Activated CD4-positive, alpha-beta T cell treated with anti-CD3 and anti-CD28 coated beads, Interleukin-2, amount 10 ng/mL, durations not matched to agents 24 days and 14 days (primary cell): ENCODE results near the gene SPINT1. TPM values are rescaled to one million over a fixed set of nuclear protein-coding genes. Genes with fewer than 3 reads are reported as not detected.

Source experiments
- DNase-seq: peaks from one replicate; pipeline ENCODE4 v3.0.0; 2022
- H3K27ac Mint-ChIP-seq: one replicate; pipeline ENCODE4 v1.8.0; 2022; ENCODE audit warnings: mild to moderate bottlenecking, mixed read lengths
- H3K27me3 Mint-ChIP-seq: one replicate; pipeline ENCODE4 v1.8.0; 2022; ENCODE audit warnings: mixed read lengths
- H3K36me3 Mint-ChIP-seq: one replicate; pipeline ENCODE4 v1.8.0; 2022; ENCODE audit warnings: low read depth, mild to moderate bottlenecking, mixed read lengths
- H3K4me1 Mint-ChIP-seq: one replicate; pipeline ENCODE4 v1.8.0; 2021; ENCODE audit warnings: mixed read lengths
- H3K4me3 Mint-ChIP-seq: one replicate; pipeline ENCODE4 v1.8.0; 2022; ENCODE audit warnings: mild to moderate bottlenecking, moderate library complexity, mixed read lengths
- H3K9me3 Mint-ChIP-seq: one replicate; pipeline ENCODE4 v1.8.0; 2021; ENCODE audit warnings: mixed read lengths
- intact Hi-C: fragments of 100-400 bp; cut with micrococcal nuclease; formaldehyde crosslinking; loops from one replicate; pipeline ENCODE4 v1.15.1; 2023
- total RNA-seq: library from RNA; stranded (reverse); gene quantifications from 2 replicates; pipeline ENCODE4 v1.2.3, GENCODE V29; 2022

SPINT1 gene
- total RNA-seq, 1 donor from 2014 or later, result 12.9 TPM

GRCh38 chr15:40843261-40843884 lies 475 bp upstream of the SPINT1 start:
- peak overlapping the region; percentile 56 for H3K27ac Mint-ChIP-seq
- H3K36me3 Mint-ChIP-seq, result peaks cover 3% of the 10 kb centered on the region
- peaks cover 19% of the 10 kb centered on the region for H3K27me3 Mint-ChIP-seq
- intact Hi-C loops, result no loop called here
- H3K4me3 Mint-ChIP-seq, result peak overlapping the region; percentile 79
- H3K9me3 Mint-ChIP-seq, result no peaks in the 10 kb centered on the region
- DNase-seq, result no peak
- peaks cover 27% of the 10 kb centered on the region for H3K4me1 Mint-ChIP-seq

- peaks cover 19% of the 10 kb centered on the region for H3K27me3 Mint-ChIP-seq
- peaks cover 27% of the 10 kb centered on the region for H3K4me1 Mint-ChIP-seq
- intact Hi-C loops, result loop anchor here (1.0 kb wide), 1 partner anchor 48 kb away; no protein-coding TSS in a partner anchor
- peaks cover 3% of the 10 kb centered on the region for H3K36me3 Mint-ChIP-seq
- no peaks in the 10 kb centered on the region for H3K9me3 Mint-ChIP-seq
- no peak for DNase-seq
- peak overlapping the region; percentile 18 for H3K27ac Mint-ChIP-seq
- H3K4me3 Mint-ChIP-seq, result peak overlapping the region; percentile 90
Observed at GRCh38 chr15:40844696-40845030, 815 bp downstream of the SPINT1 start.

GRCh38 chr15:40845036-40845435 lies 1.2 kb downstream of the SPINT1 start:
- peaks cover 19% of the 10 kb centered on the region for H3K27me3 Mint-ChIP-seq
- intact Hi-C loops, result no loop called here
- peaks cover 27% of the 10 kb centered on the region for H3K4me1 Mint-ChIP-seq
- H3K4me3 Mint-ChIP-seq, result peak overlapping the region; percentile 90
- H3K9me3 Mint-ChIP-seq, result no peaks in the 10 kb centered on the region
- peaks cover 3% of the 10 kb centered on the region for H3K36me3 Mint-ChIP-seq
- DNase-seq, result no peak
- peak overlapping the region; percentile 18 for H3K27ac Mint-ChIP-seq

GRCh38 chr15:40845511-40846284 lies 1.9 kb downstream of the SPINT1 start:
- intact Hi-C loops, result no loop called here
- DNase-seq, result no peak
- Mint-ChIP-seq H3K4me3 (peak overlapping the region; percentile 47), H3K27me3 (peaks cover 19% of the 10 kb centered on the region), H3K36me3 (peaks cover 3% of the 10 kb centered on the region), H3K9me3 (no peaks in the 10 kb centered on the region), H3K27ac (no peak overlapping the region), H3K4me1 (peaks cover 27% of the 10 kb centered on the region)

- no peak for DNase-seq
- Mint-ChIP-seq H3K27ac (peak overlapping the region; percentile 2), H3K36me3 (peaks cover 3% of the 10 kb centered on the region), H3K4me3 (peak overlapping the region; percentile 17), H3K4me1 (peaks cover 27% of the 10 kb centered on the region), H3K27me3 (peaks cover 14% of the 10 kb centered on the region), H3K9me3 (no peaks in the 10 kb centered on the region)
- intact Hi-C loops, result no loop called here
Observed at GRCh38 chr15:40846841-40847222, 3.0 kb downstream of the SPINT1 start.

- peaks cover 27% of the 10 kb centered on the region for H3K4me1 Mint-ChIP-seq
- intact Hi-C loops, result no loop called here
- H3K36me3 Mint-ChIP-seq, result peaks cover 3% of the 10 kb centered on the region
- peaks cover 11% of the 10 kb centered on the region for H3K27me3 Mint-ChIP-seq
- DNase-seq, result peak; percentile 67
- H3K9me3 Mint-ChIP-seq, result no peaks in the 10 kb centered on the region
- peak overlapping the region; percentile 2 for H3K27ac Mint-ChIP-seq
- peak overlapping the region; percentile 17 for H3K4me3 Mint-ChIP-seq
Observed at GRCh38 chr15:40847223-40847961, 3.5 kb downstream of the SPINT1 start.

- Mint-ChIP-seq H3K36me3 (no peaks in the 10 kb centered on the region), H3K27me3 (no peaks in the 10 kb centered on the region), H3K27ac (no peak overlapping the region), H3K4me1 (peaks cover 22% of the 10 kb centered on the region), H3K9me3 (no peaks in the 10 kb centered on the region), H3K4me3 (no peak overlapping the region)
- intact Hi-C loops, result no loop called here
- no peak for DNase-seq
Observed at GRCh38 chr15:40850576-40851112, 6.8 kb downstream of the SPINT1 start.

GRCh38 chr15:40852529-40852928 lies 8.7 kb downstream of the SPINT1 start:
- H3K9me3 Mint-ChIP-seq, result no peaks in the 10 kb centered on the region
- H3K4me1 Mint-ChIP-seq, result peaks cover 8% of the 10 kb centered on the region
- no peak overlapping the region for H3K4me3 Mint-ChIP-seq
- intact Hi-C loops, result no loop called here
- no peak for DNase-seq
- no peak overlapping the region for H3K27ac Mint-ChIP-seq
- no peaks in the 10 kb centered on the region for H3K36me3 Mint-ChIP-seq
- no peaks in the 10 kb centered on the region for H3K27me3 Mint-ChIP-seq

- intact Hi-C loops, result no loop called here
- Mint-ChIP-seq H3K27me3 (no peaks in the 10 kb centered on the region), H3K4me1 (peaks cover 7% of the 10 kb centered on the region), H3K4me3 (no peak overlapping the region), H3K27ac (no peak overlapping the region), H3K36me3 (no peaks in the 10 kb centered on the region), H3K9me3 (no peaks in the 10 kb centered on the region)
- DNase-seq, result no peak
Observed at GRCh38 chr15:40853241-40853890, 9.5 kb downstream of the SPINT1 start.

GRCh38 chr15:40854161-40854560 lies 10.3 kb downstream of the SPINT1 start:
- DNase-seq, result no peak
- H3K4me3 Mint-ChIP-seq, result no peak overlapping the region
- no peaks in the 10 kb centered on the region for H3K9me3 Mint-ChIP-seq
- intact Hi-C loops, result no loop called here
- no peaks in the 10 kb centered on the region for H3K36me3 Mint-ChIP-seq
- no peaks in the 10 kb centered on the region for H3K27me3 Mint-ChIP-seq
- H3K27ac Mint-ChIP-seq, result no peak overlapping the region
- peaks cover 10% of the 10 kb centered on the region for H3K4me1 Mint-ChIP-seq

GRCh38 chr15:40855706-40856234 lies 11.9 kb downstream of the SPINT1 start:
- H3K4me1 Mint-ChIP-seq, result peaks cover 15% of the 10 kb centered on the region
- intact Hi-C loops, result no loop called here
- H3K36me3 Mint-ChIP-seq, result no peaks in the 10 kb centered on the region
- no peak for DNase-seq
- no peak overlapping the region for H3K4me3 Mint-ChIP-seq
- H3K9me3 Mint-ChIP-seq, result no peaks in the 10 kb centered on the region
- peaks cover 3% of the 10 kb centered on the region for H3K27me3 Mint-ChIP-seq
- H3K27ac Mint-ChIP-seq, result no peak overlapping the region

- H3K27me3 Mint-ChIP-seq, result peaks cover 3% of the 10 kb centered on the region
- no peak overlapping the region for H3K4me3 Mint-ChIP-seq
- no peak overlapping the region for H3K27ac Mint-ChIP-seq
- peaks cover 15% of the 10 kb centered on the region for H3K4me1 Mint-ChIP-seq
- no peaks in the 10 kb centered on the region for H3K36me3 Mint-ChIP-seq
- intact Hi-C loops, result loop anchor here (1.0 kb wide), 2 partner anchors 38 to 294 kb away; partner anchors contain the start of gene VPS18
- no peak for DNase-seq
- H3K9me3 Mint-ChIP-seq, result no peaks in the 10 kb centered on the region
Observed at GRCh38 chr15:40856746-40857145, 12.9 kb downstream of the SPINT1 start.

- Mint-ChIP-seq H3K36me3 (no peaks in the 10 kb centered on the region), H3K27ac (no peak overlapping the region), H3K9me3 (no peaks in the 10 kb centered on the region), H3K4me3 (no peak overlapping the region), H3K27me3 (peaks cover 4% of the 10 kb centered on the region), H3K4me1 (peaks cover 15% of the 10 kb centered on the region)
- peak; percentile 96 for DNase-seq
- intact Hi-C loops, result loop anchor here (1.0 kb wide), 2 partner anchors 37 to 293 kb away; partner anchors contain the start of gene VPS18
Observed at GRCh38 chr15:40857601-40858341, 13.9 kb downstream of the SPINT1 start.
